Retinal pigment epithelial cell (primary cell): ENCODE results near the gene MCM6.
"Not testable (repeated sequence)": the region's sequence is repeated elsewhere in the genome, so short reads cannot be mapped to it uniquely, and the experiment has no call there.

Source experiments
- DNase-seq: peaks from one replicate; pipeline ENCODE4 v3.0.0-alpha.2; 2010; ENCODE audit warnings: low read depth
- H3K4me3 ChIP-seq: 2 replicates; pipeline ENCODE4 v1.5.1; 2011; ENCODE audit warnings: mild to moderate bottlenecking, low read length, control low read depth, moderate library complexity
- CTCF ChIP-seq: conservative IDR thresholded peaks from 2 replicates; pipeline ENCODE4 v1.5.1; 2011; ENCODE audit warnings: low read depth, low read length, control low read depth, inconsistent platforms

MCM6 gene

GRCh38 chr2:135798275-135798705 is 78.0 kb downstream of the MCM6 start:
- DNase-seq, result no peak

GRCh38 chr2:135797497-135798274 is 78.6 kb downstream of the MCM6 start:
- peak; percentile 98 for TF ChIP-seq CTCF
- no peak overlapping the region for H3K4me3 ChIP-seq
- DNase-seq, result no peak

More at GRCh38 chr2:135798275-135798705, 78.0 kb downstream of the MCM6 start:
- no peak for TF ChIP-seq CTCF
- no peak overlapping the region for H3K4me3 ChIP-seq

GRCh38 chr2:135796606-135797005 is 79.6 kb downstream of the MCM6 start:
- DNase-seq, result no peak
- no peak for TF ChIP-seq CTCF
- no peak overlapping the region for H3K4me3 ChIP-seq

- DNase-seq, H3K4me3 ChIP-seq: not testable (repeated sequence)
These were observed 80.6 kb downstream of the MCM6 start for GRCh38 chr2:135795641-135796040.

GRCh38 chr2:135792401-135793150 is 83.7 kb downstream of the MCM6 start:
- TF ChIP-seq CTCF, result no peak
- no peak for DNase-seq
- H3K4me3 ChIP-seq, result no peak overlapping the region

- no peak for DNase-seq
- TF ChIP-seq CTCF, result no peak
- H3K4me3 ChIP-seq, result no peak overlapping the region
These were observed 84.6 kb downstream of the MCM6 start for GRCh38 chr2:135791418-135792190.

- no peak for TF ChIP-seq CTCF
- H3K4me3 ChIP-seq, result no peak overlapping the region
- DNase-seq, result no peak
These were observed 85.8 kb downstream of the MCM6 start for GRCh38 chr2:135790423-135790822.
